ENCODE results near the gene MACIR. TPM values are rescaled to one million over a fixed set of nuclear protein-coding genes. Genes with fewer than 3 reads are reported as not detected.

MACIR gene
- total and polyA plus RNA-seq, 9 of the 15 experiments (the other 6 are each of a cell fraction or from before 2014, with no cell fraction given): 1.4 to 11.6 (median 9.4) TPM

- no peak for TF ChIP-seq KDM1A (IDR thresholded peaks at IDR 0.05)
Observed at GRCh38 chr5:103294906-103295305, 36.3 kb downstream of the MACIR start (continued).

DNA sequence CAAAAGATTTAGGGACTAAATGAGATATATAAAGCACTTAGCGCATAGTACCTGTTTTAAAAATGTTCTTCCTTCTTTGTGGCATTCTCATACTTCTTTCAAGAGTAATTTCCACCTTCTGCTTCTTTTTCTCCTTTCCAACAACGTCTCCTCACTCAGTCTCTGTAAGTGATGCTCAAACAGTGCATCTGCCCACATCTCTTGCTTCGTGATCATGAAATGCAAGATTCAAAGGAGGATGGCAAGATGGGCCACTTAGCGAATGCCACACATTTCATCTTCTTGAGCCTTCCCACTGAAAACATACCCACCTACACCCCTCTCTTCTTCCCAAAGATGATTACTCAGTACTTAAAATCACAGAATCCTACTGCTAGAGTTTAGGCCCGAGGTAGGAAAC, 36.9 kb downstream of the MACIR start:
- Histone ChIP-seq H3K4me3 (no peak overlapping the region), H3K36me3 (ENCODE audit: control insufficient read depth, insufficient read depth, low read length) (no peaks in the 10 kb centered on the region), H3K9me1 (ENCODE audit: control insufficient read depth, insufficient read depth, low read length) (no peaks in the 10 kb centered on the region), H4K20me1 (replicated peaks; ENCODE audit: control insufficient read depth, insufficient read depth, low read length) (no peaks in the 10 kb centered on the region), H3K9me3 (replicated peaks; ENCODE audit: control insufficient read depth, insufficient read depth, low read depth, low read length) (no peaks in the 10 kb centered on the region), H2AFZ (ENCODE audit: low read depth, low read length) (no peak overlapping the region), H3K27me3 (ENCODE audit: control insufficient read depth in 2 of 2, insufficient read depth in 2 of 2, low read length in 2 of 2) (0 out of 5 replicates have a peak, but pooled peaks cover 0 to 2% of the 10 kb centered on the region in 2 experiments), H3K79me2 (ENCODE audit: control insufficient read depth, insufficient read depth, low read length) (no peaks in the 10 kb centered on the region), H3K9ac (ENCODE audit: insufficient read depth in 1 of 2, low read depth in 2 of 2, low read length in 2 of 2) (no peak overlapping the region), H3K27ac (ENCODE audit: extremely low read depth, low read depth, low read length) (no peak overlapping the region), H3K4me1 (replicated peaks in 1 of 2; ENCODE audit: control insufficient read depth in 2 of 2, insufficient read depth in 2 of 2, low read length in 2 of 2) (no peaks in the 10 kb centered on the region), H3K4me2 (ENCODE audit: insufficient read depth, low read length) (no peak overlapping the region)
- DNase-seq (ENCODE audit: extremely low read depth in 1 of 4, low spot score in 3 of 4): no peak
- no TSS peak for BruUV-seq (replicated peaks)
- TF ChIP-seq PTRF (tag; IDR thresholded peaks at IDR 0.05): no peak
- no peak for TF ChIP-seq SMAD1 (IDR thresholded peaks at IDR 0.05; ENCODE audit: low read depth, low read length, partially characterized antibody)
- no peak for TF ChIP-seq ZNF175 (CRISPR knock-in tag; IDR thresholded peaks at IDR 0.05; ENCODE audit: low read depth)
- no peak for TF ChIP-seq NFIX (CRISPR knock-in tag; IDR thresholded peaks at IDR 0.05; ENCODE audit: low read depth)
- TF ChIP-seq, protein P1, sequence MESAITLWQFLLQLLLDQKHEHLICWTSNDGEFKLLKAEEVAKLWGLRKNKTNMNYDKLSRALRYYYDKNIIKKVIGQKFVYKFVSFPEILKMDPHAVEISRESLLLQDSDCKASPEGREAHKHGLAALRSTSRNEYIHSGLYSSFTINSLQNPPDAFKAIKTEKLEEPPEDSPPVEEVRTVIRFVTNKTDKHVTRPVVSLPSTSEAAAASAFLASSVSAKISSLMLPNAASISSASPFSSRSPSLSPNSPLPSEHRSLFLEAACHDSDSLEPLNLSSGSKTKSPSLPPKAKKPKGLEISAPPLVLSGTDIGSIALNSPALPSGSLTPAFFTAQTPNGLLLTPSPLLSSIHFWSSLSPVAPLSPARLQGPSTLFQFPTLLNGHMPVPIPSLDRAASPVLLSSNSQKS (CRISPR knock-in tag; IDR thresholded peaks at IDR 0.05): no peak
- no peak for TF ChIP-seq STAT5A (IDR thresholded peaks at IDR 0.05; ENCODE audit: borderline replicate concordance, low read length)
- POLR2A ChIA-PET: no interaction called here
- in situ Hi-C loops (cut with MboI) (no loop called here), intact Hi-C loops (cut with micrococcal nuclease) (loop anchor here (2.0 kb wide), 1 partner anchor 63 kb away; no protein-coding TSS in a partner anchor)
- no peak for ATAC-seq
- FAIRE-seq: no peak
- CTCF ChIA-PET (ENCODE audit: low intra/inter-chr PET ratio): no interaction called here
- 25% methylated on average over 5 of the region's 5 CpGs for WGBS (ENCODE audit: insufficient coverage, low coverage, missing lambda C conversion rate)
